HG03378 (cell line): Measurements from ENCODE around the gene GRIN1.

Source experiments
- ATAC-seq: cut with Tn5 transposase; IDR thresholded peaks from one replicate; pipeline ENCODE4 v1.9.1; 2021; ENCODE audit warnings: mild to moderate bottlenecking, moderate library complexity; ENCODE audit not compliant: unreplicated experiment

Gene GRIN1

DNA sequence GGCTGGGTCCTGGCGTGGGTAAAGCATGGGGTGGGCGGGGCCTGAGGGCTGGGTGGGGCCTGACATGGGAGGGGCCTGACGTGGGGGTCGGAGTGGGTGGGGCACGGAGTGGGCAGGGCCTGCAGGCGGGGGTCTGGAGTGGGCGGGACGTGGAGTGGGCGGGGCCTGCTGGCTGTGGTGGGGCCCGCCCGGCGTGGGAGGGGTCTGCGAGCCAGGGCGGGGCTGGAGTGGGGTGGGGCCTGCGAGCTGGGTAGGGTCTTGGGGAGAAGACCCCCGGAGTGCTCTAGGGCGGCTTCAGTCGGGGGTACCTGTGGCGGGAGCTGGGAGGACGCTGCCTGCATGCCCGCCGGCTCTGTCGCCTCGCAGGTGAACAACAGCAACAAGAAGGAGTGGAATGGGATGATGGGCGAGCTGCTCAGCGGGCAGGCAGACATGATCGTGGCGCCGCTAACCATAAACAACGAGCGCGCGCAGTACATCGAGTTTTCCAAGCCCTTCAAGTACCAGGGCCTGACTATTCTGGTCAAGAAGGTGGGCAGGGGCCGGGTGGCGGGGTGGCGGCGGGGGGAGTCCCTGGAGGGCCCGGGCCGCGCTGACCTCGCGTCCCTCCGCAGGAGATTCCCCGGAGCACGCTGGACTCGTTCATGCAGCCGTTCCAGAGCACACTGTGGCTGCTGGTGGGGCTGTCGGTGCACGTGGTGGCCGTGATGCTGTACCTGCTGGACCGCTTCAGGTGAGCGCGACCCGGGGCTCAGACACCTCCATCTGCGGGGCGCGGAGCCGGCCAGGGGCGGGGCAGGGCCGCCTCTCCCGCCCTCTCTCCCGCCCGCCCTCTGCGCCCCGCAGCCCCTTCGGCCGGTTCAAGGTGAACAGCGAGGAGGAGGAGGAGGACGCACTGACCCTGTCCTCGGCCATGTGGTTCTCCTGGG lies 22.9 kb downstream of the GRIN1 start:
- ATAC-seq, result no peak

GRCh38 chr9:137162505-137163364 lies 23.8 kb downstream of the GRIN1 start:
- no peak for ATAC-seq

DNA sequence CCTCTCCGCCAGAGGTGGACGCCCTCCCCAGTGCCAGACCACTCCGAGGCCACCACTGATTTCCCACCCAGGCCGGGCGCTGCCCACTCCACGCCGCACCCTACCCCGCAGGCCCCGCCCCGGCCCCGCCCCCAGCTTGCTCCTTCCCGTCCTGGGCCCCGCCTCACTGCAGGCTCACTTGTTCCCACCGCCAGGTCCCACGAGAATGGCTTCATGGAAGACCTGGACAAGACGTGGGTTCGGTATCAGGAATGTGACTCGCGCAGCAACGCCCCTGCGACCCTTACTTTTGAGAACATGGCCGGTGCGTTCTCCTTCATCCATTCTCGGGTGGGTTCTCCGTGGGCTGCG lies 24.4 kb downstream of the GRIN1 start:
- ATAC-seq, result no peak

GRCh38 chr9:137163805-137164204 lies 24.9 kb downstream of the GRIN1 start:
- no peak for ATAC-seq

- no peak for ATAC-seq
Observed at GRCh38 chr9:137164370-137165249, 25.7 kb downstream of the GRIN1 start.

GRCh38 chr9:137165250-137165836 lies 26.4 kb downstream of the GRIN1 start:
- no peak for ATAC-seq

GRCh38 chr9:137166380-137167229 lies 27.7 kb downstream of the GRIN1 start:
- ATAC-seq, result no peak

DNA sequence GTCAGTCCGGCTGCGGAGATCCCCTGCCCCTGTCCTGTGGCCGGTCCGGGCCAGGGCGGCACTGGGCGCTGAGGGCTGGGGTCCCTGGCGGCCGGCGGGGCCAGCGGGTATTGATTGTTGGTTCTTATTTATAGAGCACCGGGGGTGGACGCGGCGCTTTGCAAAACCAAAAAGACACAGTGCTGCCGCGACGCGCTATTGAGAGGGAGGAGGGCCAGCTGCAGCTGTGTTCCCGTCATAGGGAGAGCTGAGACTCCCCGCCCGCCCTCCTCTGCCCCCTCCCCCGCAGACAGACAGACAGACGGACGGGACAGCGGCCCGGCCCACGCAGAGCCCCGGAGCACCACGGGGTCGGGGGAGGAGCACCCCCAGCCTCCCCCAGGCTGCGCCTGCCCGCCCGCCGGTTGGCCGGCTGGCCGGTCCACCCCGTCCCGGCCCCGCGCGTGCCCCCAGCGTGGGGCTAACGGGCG lies 28.4 kb downstream of the GRIN1 start:
- no peak for ATAC-seq

GRCh38 chr9:137167747-137168572 lies 29.0 kb downstream of the GRIN1 start:
- ATAC-seq, result no peak

DNA sequence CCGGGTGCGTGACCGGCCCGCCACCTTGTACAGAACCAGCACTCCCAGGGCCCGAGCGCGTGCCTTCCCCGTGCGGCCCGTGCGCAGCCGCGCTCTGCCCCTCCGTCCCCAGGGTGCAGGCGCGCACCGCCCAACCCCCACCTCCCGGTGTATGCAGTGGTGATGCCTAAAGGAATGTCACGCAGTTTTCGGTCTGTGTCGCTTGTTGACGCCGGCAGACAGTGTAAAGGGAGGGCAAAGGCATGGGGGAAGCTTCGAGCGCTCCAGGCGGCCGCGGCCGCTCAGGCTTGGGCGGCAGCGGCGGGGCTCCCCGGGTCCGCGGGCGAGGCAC lies 29.6 kb downstream of the GRIN1 start:
- ATAC-seq, result no peak

- ATAC-seq, result no peak
Observed at GRCh38 chr9:137168904-137169856, 30.2 kb downstream of the GRIN1 start.

- no peak for ATAC-seq
Observed at GRCh38 chr9:137169896-137170358, 31.0 kb downstream of the GRIN1 start, which contains the start of gene LRRC26. LRRC26 (minus strand) TSS chr9:137170051; CDS start chr9:137169943, 108 bp downstream.

DNA sequence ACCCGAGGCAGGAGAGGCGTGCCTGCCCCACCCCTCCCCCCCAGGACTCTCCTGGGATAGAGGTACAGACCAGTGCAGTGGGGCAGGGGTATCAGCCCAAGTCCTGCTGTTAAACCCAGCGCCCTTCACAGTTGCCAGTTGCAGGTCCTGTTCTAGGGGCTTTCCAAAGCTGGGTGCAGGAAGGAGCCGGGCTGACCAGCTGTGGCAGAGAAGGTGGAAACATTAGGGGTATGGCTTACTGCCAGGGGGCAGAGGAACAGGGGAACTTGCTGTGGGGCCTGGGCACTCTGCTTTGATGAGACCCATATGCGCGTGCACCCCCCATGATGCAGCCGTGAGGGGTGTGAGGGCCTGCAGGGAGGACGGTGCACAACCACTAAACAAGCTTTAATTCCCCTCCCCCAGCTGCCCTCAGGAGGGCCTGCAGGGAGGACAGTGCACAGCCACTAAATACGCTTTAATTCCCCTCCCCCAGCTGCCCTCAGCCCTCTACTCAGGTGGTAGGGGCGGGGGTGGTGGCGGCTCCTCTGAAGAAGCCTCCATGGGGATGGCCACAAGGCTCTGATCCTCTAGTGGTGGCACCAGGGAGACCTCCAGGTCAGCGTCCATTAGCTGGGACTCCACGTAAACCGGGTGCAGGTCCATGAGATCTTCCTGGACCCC lies 31.7 kb downstream of the GRIN1 start:
- ATAC-seq, result no peak

GRCh38 chr9:137171149-137171900 lies 32.4 kb downstream of the GRIN1 start:
- no peak for ATAC-seq

DNA sequence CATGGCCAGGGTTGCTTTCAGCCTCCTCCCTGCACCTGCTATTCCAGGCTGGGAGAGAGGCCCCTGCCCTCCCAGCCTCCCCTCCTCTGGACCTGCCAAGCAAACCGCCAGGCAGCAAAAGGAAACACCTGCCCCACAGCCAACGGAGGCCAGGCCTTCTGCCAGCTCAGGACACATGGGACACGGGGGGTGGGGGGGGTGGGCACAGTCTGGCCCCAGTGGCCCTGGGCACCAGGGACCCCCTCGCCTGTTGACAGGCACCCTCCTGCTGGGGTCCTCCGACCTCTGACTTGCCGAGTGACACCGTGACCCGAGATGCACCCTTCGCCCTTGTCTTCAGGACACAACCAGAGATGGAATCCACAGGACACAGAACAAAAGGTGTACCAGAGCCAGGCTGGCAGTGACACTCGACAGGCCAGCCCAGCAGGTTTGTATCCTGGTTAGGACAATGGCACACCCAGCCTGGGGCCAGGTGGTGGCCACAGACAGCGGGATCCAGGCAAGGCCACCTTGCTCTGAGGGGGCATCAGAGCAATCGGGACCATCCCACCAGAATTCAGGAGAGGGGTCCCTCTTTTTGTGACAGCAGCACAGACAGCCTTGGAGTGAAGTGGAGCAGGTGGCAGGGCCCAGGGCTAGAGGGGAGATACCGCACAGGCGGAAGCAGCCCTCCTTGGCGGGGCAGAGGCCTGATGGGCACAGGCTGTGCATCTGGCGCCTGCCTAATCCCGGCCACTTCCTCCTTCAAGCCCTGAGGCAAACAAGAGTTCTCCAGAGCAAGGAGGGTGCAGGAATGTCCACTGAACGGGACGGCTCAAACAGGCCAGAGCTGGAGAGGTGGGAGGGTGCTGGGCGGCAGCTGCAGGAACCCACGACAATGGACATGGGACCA lies 34.2 kb downstream of the GRIN1 start:
- ATAC-seq, result no peak
